Parathyroid adenoma (tissue), 2 donors: ENCODE data around the gene KCTD3.

Experiments used
- H2AFZ ChIP-seq: fragments of 300-600 bp; sonication (generic); one replicate; pipeline ENCODE4 v1.7.0; 2017; ENCODE audit warnings: antibody characterized with exemption, mild to moderate bottlenecking
- H3K27ac ChIP-seq: fragments of 300-600 bp; sonication (generic); one replicate; pipeline ENCODE4 v1.7.0; 2017
- H3K27me3 ChIP-seq: fragments of 300-600 bp; sonication (generic); one replicate; pipeline ENCODE4 v1.7.0; 2017; ENCODE audit warnings: low read length; ENCODE audit not compliant: control insufficient read depth, insufficient read depth
- H3K36me3 ChIP-seq: fragments of 300-600 bp; sonication (generic); one replicate; pipeline ENCODE4 v1.7.0; 2017; ENCODE audit warnings: low read length; ENCODE audit not compliant: control insufficient read depth, insufficient read depth
- H3K4me1 ChIP-seq: fragments of 300-600 bp; sonication (generic); one replicate; pipeline ENCODE4 v1.7.0; 2017; ENCODE audit warnings: control low read depth
- H3K4me2 ChIP-seq: fragments of 300-600 bp; sonication (generic); one replicate; pipeline ENCODE4 v1.7.0; 2017; ENCODE audit warnings: low read length
- H3K4me3 ChIP-seq: fragments of 300-600 bp; sonication (generic); one replicate; pipeline ENCODE4 v1.7.0; 2017; ENCODE audit warnings: low read depth, low read length
- H3K79me2 ChIP-seq: fragments of 300-600 bp; sonication (generic); one replicate; pipeline ENCODE4 v1.7.0; 2017; ENCODE audit warnings: control low read depth
- H3K9ac ChIP-seq: fragments of 300-600 bp; sonication (generic); one replicate; pipeline ENCODE4 v1.7.0; 2017; ENCODE audit warnings: mild to moderate bottlenecking
- H3K9me3 ChIP-seq: fragments of 300-600 bp; sonication (generic); one replicate; pipeline ENCODE4 v1.7.0; 2017; ENCODE audit warnings: low read length; ENCODE audit not compliant: control insufficient read depth
- TF ChIP-seq, protein P1 (sequence below): fragments of 300-600 bp; sonication (generic); IDR thresholded peaks from one replicate; pipeline ENCODE4 v1.7.0; 2017; ENCODE audit warnings: antibody characterized with exemption, mild to moderate bottlenecking
- donor health status: primary hyperparathyroidism.

Gene KCTD3

DNA sequence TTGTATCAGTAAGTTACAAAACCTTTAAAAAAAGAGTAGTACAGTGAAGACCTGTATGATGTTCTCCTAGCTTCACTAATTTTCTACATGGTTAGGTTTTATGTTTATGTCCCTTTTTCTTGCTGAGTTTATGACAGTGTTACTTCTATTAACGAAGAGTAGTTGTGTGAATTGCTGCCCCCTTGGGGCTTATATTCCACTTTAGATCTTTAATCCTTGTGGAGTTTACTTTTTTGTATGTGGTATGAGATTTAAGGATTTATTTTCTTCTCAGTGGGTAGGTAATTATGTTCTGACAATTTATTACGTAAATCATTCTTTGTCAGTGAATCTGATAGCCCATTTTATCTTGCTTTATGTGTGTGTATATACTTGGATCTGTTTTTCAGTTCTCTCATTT is 14.8 kb downstream of the KCTD3 start:
- Histone ChIP-seq H3K4me1 (peaks cover 3% of the 10 kb centered on the region), H3K4me3 (no peak overlapping the region), H3K9me3 (no peaks in the 10 kb centered on the region), H2AFZ (no peak overlapping the region), H3K27ac (no peak overlapping the region), H3K27me3 (no peaks in the 10 kb centered on the region), H3K9ac (no peak overlapping the region), H3K79me2 (no peaks in the 10 kb centered on the region), H3K4me2 (no peak overlapping the region), H3K36me3 (peaks cover 3% of the 10 kb centered on the region)
- TF ChIP-seq, protein P1, sequence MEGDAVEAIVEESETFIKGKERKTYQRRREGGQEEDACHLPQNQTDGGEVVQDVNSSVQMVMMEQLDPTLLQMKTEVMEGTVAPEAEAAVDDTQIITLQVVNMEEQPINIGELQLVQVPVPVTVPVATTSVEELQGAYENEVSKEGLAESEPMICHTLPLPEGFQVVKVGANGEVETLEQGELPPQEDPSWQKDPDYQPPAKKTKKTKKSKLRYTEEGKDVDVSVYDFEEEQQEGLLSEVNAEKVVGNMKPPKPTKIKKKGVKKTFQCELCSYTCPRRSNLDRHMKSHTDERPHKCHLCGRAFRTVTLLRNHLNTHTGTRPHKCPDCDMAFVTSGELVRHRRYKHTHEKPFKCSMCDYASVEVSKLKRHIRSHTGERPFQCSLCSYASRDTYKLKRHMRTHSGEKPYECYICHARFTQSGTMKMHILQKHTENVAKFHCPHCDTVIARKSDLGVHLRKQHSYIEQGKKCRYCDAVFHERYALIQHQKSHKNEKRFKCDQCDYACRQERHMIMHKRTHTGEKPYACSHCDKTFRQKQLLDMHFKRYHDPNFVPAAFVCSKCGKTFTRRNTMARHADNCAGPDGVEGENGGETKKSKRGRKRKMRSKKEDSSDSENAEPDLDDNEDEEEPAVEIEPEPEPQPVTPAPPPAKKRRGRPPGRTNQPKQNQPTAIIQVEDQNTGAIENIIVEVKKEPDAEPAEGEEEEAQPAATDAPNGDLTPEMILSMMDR: no peak

DNA sequence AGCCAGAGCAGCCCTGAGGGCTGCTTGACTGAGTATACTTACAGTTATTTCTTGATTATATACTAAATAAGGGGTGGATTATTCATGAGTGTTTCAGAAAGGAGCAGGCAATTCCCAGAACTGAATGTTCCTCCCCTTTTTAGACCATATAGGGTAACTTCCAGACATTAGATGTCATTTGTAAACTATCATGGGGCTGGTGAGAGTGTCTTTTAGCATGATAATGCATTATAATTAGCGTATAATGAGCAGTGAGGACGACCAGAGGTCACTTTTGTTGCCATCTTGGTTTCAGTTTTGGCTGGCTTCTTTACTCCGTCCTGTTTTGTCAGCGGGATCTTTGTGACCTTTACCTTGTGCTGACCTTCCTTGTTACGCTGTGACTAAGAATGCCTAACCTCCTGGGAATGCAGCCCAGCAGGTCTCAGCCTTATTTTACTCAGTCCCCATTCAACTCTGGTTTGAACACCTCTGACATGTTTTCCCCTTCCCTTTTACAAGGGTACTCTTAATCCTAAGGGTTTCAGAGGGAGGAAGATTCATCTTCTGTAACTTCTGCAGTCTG is 16.2 kb downstream of the KCTD3 start:
- peak overlapping the region; percentile 49 for H3K27ac ChIP-seq
- no peaks in the 10 kb centered on the region for H3K9me3 ChIP-seq
- H2AFZ ChIP-seq: no peak overlapping the region
- no peaks in the 10 kb centered on the region for H3K79me2 ChIP-seq
- H3K36me3 ChIP-seq: peaks cover 3% of the 10 kb centered on the region
- TF ChIP-seq, protein P1: no peak
- H3K4me3 ChIP-seq: no peak overlapping the region
- peak overlapping the region; percentile 48 for H3K4me2 ChIP-seq
- H3K4me1 ChIP-seq: peaks cover 3% of the 10 kb centered on the region
- no peaks in the 10 kb centered on the region for H3K27me3 ChIP-seq
- no peak overlapping the region for H3K9ac ChIP-seq

DNA sequence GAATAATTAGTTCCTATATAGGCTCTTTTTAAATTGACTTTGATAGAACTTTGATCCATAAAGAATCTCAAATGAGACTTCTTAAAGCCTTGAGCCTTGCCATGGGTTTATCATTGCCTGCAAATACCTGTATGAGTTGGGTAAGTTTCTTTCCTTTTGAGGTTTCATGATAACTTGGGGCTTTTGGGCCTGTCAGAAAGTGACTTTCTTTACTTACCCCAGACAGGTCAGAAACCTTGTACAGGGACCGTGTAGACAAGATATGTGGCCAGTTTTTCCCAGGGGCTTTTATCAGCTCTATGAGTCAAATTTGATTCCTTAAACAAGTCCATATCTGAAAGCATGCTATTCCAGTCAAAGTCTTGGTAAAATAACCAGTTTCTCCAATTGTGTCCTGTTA is 17.3 kb downstream of the KCTD3 start:
- TF ChIP-seq, protein P1: no peak
- no peaks in the 10 kb centered on the region for H3K9me3 ChIP-seq
- H3K4me2 ChIP-seq: no peak overlapping the region
- no peak overlapping the region for H3K9ac ChIP-seq
- no peak overlapping the region for H3K4me3 ChIP-seq
- H3K36me3 ChIP-seq: no peaks in the 10 kb centered on the region
- no peak overlapping the region for H2AFZ ChIP-seq
- H3K27me3 ChIP-seq: no peaks in the 10 kb centered on the region
- H3K79me2 ChIP-seq: peaks cover 2% of the 10 kb centered on the region
- H3K27ac ChIP-seq: no peak overlapping the region
- peaks cover 3% of the 10 kb centered on the region for H3K4me1 ChIP-seq

DNA sequence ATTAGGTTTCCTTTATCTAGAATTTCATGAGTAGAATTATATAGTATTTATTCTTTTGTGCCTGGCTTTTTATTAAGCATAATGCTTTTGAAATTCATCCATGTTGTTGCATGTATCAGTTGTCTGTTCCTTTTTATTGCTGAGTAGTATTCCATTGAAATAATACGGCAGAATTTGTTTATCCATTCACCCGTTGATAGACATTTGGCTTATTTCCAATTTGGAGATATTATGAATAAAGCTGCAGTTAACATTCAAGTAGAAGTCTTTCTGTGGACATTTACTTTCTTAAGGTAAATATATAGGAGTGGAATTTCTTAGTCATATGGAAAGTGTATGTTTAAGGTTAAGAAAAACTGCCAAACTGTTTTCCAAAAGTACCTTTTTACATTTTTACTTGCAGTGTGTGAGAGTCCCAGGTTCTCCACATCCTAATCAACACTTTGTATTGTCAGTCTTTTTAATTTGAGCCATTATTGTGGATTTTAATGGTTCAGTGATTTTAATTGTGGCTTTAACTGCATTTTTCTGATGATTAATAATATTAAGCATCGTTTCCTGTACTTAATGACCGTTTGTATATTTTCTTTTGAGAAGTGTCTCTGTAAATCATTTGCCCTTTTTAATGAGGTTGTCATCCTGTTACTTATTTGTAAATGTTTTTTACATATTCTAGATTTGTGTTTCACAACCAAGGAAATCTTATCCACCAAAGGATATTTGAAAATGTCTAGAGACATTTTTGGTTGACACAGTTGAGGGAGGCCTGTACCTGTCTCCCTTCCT is 22.7 kb downstream of the KCTD3 start:
- H3K79me2 ChIP-seq: peaks cover 2% of the 10 kb centered on the region
- no peak overlapping the region for H3K4me3 ChIP-seq
- no peaks in the 10 kb centered on the region for H3K36me3 ChIP-seq
- no peaks in the 10 kb centered on the region for H3K4me1 ChIP-seq
- no peak overlapping the region for H2AFZ ChIP-seq
- H3K27me3 ChIP-seq: no peaks in the 10 kb centered on the region
- no peak overlapping the region for H3K9ac ChIP-seq
- TF ChIP-seq, protein P1: no peak
- H3K27ac ChIP-seq: no peak overlapping the region
- no peaks in the 10 kb centered on the region for H3K9me3 ChIP-seq
- H3K4me2 ChIP-seq: no peak overlapping the region
